ENCODE data around the gene TIGAR.
A peak's percentile ranks its signal among the peaks of the same experiment; 100 is the strongest.

The TIGAR gene

DNA sequence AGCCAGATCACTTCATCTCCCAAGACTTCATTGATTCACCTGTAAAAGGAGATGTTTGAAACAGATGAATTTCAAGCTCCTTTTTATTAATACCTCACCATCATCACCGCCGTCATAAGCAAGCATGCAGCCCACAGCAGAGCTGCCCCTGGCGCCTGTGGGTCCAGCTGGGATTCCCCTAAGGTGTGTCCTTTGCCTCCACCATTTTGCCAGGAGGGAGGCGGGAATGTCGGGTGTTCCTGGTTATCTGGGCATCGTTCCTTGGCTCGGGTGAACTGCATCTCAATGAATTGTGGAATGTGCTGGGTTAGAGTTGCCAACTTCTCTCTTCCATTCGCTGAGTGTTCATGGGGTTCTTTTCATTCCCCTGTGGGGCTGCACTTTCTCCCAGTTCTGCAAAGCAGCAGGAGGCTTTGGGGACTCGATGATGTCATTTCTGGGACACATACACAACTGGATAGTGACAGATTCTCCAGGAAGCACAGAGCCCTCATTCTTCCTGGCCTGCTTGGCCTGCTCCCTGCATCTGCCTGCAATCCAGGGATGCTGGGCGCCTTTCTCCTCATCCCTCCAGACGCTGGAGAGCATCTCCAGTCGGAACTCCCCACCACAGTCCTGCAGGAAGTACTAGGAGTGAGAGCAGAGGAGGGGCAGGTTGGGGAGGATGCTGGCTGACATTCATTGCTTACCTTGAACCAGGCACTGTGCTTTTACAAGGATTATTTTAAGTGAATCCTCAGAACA, 37.3 kb upstream of the TIGAR start:
- no peak for DNase-seq

- no peak for DNase-seq
Measured at GRCh38 chr12:4284306-4284705, 36.7 kb upstream of the TIGAR start.

DNA sequence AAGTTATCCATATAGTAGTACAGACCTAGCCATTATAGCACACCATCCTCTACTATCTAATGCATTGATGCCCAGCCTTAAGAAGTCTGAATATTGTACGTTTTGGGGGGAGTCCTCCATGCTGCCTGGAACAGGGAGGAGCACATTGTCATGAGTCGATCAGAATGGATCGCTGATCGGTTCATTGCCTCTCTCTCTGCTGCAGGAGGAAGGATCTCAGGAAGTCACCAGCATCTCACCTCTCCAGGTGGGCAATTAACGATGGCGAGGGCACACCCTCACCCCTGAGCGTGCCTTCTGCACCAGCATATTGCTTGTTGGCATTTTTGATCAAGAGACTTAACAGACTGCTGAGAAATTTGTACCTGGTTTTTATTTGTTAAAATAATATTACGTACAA, 35.9 kb upstream of the TIGAR start:
- DNase-seq, result no peak

GRCh38 chr12:4286228-4286627, 34.8 kb upstream of the TIGAR start:
- no peak for DNase-seq

DNA sequence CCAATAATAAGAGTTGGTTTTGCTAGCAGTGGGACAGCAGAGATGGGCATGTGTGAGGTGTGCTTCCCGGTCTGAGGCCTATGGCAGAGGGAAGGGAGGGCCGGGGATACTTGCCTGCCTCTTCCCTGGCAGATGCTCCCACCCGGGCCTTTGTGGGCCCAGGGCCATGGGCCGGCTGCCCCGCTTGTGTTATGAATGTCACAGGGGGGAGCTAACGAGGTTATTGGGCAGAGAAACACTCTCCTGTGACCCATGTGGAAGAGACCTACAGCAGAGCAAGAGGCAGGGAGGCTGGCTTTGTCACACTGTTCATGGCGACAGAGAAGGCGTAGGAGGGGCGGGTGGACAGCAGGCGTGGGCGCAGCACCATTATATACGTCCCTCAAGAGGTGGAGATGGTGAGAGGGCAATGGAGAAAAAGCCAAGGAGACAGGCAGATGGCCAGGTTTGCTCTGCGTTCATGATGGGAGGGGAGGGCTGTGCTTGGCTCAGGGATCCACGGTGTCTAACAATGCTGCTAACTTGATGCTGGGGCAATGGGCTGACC, 34.2 kb upstream of the TIGAR start:
- DNase-seq, result no peak

DNA sequence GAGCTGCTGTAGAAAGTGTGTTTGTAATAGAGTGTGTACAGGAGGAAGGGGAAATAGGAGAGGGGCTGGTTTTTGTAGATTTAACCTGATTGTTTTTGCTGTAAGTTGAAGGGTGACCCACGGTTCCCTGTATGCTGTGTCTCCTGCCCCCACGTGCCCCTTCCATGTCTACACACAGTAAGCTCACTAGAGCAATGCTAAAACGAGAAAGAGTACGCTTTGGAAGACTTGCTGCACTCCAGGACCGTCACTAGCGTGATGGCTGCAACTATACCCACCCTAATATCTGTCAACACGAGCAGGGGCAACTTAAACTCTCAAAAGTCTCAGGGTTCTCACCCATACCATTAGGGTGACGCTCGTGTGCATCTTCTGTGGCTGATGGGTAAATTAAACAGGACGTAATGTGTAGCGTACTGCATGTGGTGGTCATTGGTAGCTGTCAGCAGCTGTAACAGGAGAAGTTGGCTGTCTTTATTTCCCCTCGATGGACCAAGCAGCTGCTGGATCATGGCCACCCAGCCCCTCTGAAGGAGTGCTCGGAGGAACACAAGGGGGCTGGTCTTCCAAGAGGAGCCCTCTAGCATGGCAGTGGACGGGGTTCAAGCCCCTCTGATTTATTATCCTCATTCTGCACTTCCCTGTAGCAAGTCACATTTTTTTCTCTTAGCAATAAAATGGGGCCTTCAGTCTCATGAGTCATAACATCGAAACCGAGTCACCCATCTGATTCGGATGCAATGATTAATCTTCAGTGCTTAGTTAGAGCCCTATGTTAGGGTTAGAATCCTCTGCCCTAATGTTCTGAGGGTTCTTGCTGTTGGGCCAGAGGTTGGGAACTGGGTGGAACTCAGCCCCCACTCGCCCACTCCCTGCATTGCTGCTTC, 33.4 kb upstream of the TIGAR start:
- no peak for DNase-seq

DNA sequence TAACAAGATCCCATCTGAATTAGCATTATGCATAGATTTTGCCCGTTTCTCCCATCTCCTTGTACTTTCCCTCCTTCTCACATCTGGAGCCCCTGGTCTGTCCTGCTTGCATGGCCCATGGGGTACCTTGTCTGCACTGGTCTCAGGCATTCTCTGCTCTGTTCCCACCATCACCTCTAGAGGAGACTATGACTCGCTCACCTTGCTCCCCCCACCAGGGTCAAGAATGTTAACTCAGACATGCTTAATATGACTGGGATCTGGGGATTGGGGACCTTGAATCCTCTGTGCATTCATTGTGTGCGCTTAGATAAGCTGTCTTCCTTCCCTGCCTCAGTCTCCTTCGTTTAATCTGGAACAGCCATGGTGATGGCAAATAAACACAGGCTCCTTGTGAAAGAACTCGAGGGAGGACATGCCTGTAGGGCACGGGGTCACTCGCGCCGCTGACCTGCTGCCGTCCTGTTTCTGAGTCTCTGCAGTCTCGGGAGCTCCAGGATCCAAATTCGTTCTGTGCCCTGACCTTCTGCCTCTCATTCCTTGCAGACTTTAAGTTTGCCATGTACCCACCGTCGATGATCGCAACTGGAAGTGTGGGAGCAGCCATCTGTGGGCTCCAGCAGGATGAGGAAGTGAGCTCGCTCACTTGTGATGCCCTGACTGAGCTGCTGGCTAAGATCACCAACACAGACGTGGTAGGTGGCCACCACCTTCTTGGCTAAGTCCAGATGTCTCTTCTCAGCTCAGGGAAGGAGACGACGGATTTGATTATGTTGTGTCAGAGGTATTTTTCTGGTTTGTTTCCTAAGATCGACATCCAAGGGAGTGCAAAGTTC, 32.5 kb upstream of the TIGAR start:
- DNase-seq, result no peak

DNA sequence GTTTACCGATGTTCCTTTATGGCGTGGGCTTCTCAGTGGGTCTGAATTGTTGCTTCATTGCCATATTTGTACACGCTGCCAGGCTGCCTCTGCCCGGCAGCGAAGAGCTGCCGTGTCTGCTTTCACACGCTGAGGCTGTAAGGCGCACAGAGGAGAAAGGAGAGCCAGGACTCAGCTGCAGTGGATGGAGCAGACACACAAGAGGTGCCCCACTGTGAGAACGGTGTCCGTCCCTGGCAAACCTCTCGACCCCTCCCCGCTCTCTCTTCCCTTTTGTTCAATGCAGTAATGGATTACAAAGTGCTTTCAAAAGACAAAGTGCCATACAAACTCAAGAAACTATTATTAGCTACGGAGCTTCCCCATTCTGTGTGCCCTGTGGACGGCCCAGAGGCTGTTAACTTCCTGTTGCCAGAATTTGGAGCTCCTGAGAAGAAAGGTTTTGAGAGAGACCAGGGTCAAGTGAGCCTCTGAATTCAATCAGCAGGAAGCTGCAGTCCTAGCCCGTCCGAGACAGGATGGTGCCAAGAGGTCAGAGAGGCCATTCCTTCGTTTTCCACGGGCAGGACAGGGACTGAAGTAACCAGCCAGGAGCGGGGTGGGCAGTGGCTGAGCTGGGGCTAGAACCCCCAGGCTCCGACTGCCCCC, 31.7 kb upstream of the TIGAR start:
- no peak for DNase-seq

DNA sequence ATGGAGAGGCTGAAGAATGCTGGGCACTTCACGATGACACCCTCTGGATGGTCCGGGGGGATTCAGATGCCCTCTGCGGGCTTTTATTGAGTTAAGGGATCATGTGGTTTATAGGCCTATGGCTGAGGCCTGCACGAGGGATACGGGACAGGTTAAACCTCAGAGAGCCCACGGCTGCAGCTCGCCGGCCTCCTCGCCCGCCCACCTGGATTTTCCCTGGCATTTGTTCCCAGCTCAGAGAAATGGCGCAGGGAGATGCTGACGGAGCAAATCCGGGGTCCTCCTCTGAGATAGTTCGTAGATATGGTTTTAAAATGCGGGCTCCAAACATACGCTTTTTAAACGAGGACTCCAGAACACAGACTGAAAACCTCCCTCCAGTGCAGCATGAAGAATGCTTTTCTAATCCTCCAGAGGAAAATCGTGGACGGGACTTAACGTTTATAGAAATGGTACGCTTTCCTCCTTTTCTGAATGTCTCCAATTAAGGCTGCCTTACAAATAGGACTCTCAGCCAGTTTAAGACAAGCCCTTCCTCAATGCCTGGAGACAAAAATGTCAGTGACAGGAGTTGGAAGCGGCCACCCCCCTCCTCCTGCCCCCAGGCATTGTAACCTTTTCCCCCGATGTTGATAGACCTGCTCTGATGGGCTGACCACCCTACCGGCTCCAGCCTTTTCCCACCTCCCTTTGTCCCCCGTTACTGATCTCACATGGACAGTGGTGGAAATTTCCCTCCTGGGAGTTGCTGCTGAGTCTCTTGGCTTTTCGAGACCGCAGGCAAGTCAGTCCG, 30.8 kb upstream of the TIGAR start:
- DNase-seq, result no peak

GRCh38 chr12:4292341-4293073, 28.5 kb upstream of the TIGAR start:
- no peak for DNase-seq

DNA sequence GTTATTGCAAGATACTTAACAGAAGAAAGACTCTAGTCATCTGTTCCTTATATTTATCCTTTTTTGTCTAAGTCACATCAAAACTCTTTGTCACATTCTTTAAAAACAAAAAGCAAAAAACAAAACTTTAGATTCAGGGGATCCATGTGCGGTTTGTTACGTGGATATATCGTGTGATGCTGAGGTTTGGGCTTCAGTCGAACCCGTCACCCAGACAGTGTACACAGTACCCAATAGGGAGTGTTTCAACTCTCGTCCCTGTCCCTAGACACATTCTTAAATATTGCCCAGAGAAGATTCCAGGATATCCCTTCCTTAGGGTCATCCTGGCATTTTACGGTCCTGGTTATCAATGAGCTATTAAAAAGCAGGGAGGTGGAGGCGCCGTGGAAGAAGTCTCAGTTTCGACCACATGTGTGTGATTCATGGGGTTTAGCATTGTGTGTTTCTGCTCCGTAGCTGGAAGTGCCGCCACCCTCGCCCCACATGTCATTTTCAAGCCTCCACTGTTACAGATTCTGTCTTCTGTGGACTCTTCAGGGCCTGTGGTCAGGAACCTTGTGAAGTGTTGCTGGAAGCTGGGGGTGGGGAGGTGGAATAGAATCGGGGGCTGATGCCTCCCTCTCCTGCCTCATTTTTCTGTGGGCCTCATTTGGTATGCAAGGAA, 27.6 kb upstream of the TIGAR start:
- DNase-seq, result no peak

- peak; percentile 81 to 87 for DNase-seq
Measured at GRCh38 chr12:4293966-4294505, 27.0 kb upstream of the TIGAR start.

- DNase-seq, result no peak
Measured at GRCh38 chr12:4296751-4297150, 24.3 kb upstream of the TIGAR start.

DNA sequence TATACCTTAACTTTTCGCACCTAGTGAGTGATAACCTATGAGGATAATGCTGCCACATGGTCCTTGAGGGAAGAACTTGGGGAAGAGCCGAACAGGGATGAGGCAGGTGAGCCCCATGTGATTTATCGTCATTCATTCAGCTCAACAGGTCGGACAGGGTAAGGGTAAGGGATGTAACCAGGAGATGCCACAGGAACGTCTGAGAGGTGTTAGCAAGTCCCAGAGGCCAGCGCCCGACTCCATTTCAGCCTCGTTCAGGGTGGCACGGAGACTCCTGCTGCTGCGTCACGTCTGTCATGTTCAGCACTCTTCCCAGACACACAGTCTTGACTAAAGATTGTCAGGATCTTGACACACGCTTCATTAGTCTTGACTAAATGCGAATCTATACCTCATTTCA, 23.4 kb upstream of the TIGAR start:
- no peak for DNase-seq

- DNase-seq, result no peak
Measured at GRCh38 chr12:4300883-4301282, 20.1 kb upstream of the TIGAR start.

- DNase-seq, result no peak
Measured at GRCh38 chr12:4301932-4302501, 19.0 kb upstream of the TIGAR start.

DNA sequence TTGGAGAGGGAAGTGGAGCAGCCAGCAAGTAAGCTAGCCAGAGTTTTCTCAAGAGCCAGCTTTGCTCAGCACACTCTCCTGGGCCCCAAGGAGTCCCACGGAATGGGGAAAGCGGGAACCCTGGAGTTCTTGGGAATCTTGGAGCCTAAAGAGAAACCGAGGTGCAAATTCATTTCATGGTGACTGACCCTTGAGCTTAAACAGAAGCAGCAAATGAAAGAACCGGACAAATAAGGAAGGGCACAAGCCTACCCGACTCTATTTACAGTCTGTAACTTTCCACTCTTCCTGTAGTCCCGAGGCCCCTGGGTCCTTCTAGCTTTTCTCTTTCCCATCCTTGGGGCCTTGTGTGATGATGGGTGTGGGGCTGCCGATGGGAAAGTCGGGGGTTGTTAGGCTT, 18.1 kb upstream of the TIGAR start:
- no peak for DNase-seq

DNA sequence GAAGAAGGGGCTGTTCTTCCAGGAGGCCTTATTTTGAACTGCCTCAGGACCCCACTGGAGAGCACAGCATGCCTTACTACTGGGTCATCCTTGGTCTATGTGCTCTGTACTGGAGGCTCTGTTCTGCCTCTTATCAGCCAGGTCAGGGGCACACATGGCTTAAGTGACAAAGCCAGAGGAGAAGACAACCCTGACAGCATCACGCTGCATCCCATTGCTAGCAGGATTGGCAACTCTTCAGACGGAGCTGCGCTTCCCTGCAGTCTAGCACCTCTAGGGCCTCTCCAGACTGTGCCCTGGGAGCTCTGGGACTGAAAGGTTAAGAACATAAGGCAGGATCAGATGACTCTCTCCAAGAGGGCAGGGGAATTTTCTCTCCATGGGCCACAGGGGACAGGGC, 17.3 kb upstream of the TIGAR start:
- no peak for DNase-seq

DNA sequence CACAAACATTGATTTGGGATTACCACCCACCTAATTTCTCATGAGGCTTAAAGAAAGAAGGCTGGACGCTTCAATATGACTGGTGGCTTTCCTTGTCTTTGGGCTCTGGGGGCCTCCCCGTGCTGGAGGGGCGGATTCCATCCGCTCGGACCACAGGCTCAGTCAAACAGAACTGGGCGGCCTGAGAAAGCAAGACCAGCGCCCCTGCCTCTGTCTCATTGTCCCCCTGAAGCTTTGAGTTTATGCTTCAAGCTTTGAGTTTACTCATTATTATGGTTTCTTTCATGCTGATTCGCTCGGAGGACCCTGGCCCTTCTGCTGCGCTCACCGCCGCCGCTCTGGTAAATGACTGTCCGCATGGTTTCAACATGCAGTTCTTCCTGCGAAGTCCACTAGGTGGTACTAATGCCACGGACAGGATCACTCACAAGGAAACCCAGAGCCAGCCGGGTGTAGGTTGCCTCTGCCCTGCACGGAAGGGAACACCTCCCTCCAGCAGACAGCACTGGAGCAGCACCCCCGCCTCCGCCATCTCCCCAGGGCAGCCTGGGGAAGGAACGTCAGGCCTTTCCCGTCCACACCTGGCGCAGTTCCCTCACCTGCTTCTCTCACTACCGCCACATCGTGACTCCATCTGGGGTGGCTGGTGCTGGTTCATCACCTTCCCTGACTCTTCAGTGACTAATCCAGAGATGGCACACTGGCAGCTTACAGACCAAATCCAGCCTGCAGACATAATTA, 13.2 kb upstream of the TIGAR start:
- DNase-seq, result peak; percentile 41 to 80

Data from NCI-H524 (cell line).